Right lobe of liver (tissue), 6 donors: Measurements from ENCODE around the gene CAPS. TPM values are rescaled to one million over a fixed set of nuclear protein-coding genes. Genes with fewer than 3 reads are reported as not detected.

Experiments
- ATAC-seq, 4 donors: fragments of 200-7000 bp; cut with Tn5 transposase; one replicate each; pipeline ENCODE4 v1.9.1; 2020; ENCODE audit warnings: mild to moderate bottlenecking in 4 of 4, moderate library complexity in 4 of 4
- DNase-seq, 3 donors: peaks; one replicate each; pipeline ENCODE4 v3.0.0-alpha.2; 2020
- H3K27ac ChIP-seq, 3 donors: fragments of 200-600 bp; one replicate each; pipeline ENCODE4 v1.8.0; 2022
- H3K27me3 ChIP-seq, 2 donors: fragments of 200-600 bp; one replicate each; pipeline ENCODE4 v1.8.0; 2022
- H3K36me3 ChIP-seq, 4 donors: fragments of 200-600 bp; sonication (generic) in 1 of 4; one replicate each; pipeline versions ENCODE4 v1.5.1 to v1.8.0; 2017 to 2022; ENCODE audit warnings: control low read depth in 1 of 4
- H3K4me1 ChIP-seq, 4 donors: fragments of 200-600 bp; sonication (generic) in 1 of 4; one replicate each; pipeline versions ENCODE4 v1.5.1 to v1.8.0; 2017 to 2022; ENCODE audit warnings: control low read depth in 1 of 4
- H3K4me3 ChIP-seq, 3 donors: fragments of 200-600 bp; one replicate each; pipeline ENCODE4 v1.8.0; 2022
- H3K9me3 ChIP-seq, 4 donors: fragments of 200-600 bp; sonication (generic) in 1 of 4; one replicate each; pipeline versions ENCODE4 v1.5.1 to v1.8.0; 2017 to 2022; ENCODE audit warnings: control low read depth in 1 of 4
- POLR2A ChIP-seq: fragments of 450-650 bp; IDR thresholded peaks from one replicate; pipeline ENCODE4 v1.6.1; 2017; ENCODE audit warnings: antibody characterized with exemption, mild to moderate bottlenecking
- WGBS: methylation state at CpG from one replicate; pipeline ENCODE4 v1.1.6; 2018; ENCODE audit warnings: low coverage, low lambda C conversion rate; ENCODE audit not compliant: insufficient coverage; ENCODE audit errors: missing lambda C conversion rate; 5-methylcytosine and 5-hydroxymethylcytosine counted together
- intact Hi-C, 2 donors: fragments of 100-400 bp; cut with DNase I; formaldehyde crosslinking; loops; one replicate each; pipeline versions ENCODE4 v1.11.2 to v1.14.1; 2022
- total RNA-seq, 6 experiments: library from RNA; depleted of rRNA in 2 of 6; stranded (reverse); fragments of >200 nt in 2 of 6; fragmentation: NEBNext Ultra II Directional in 3 of 6; extraction: Animal tissue kit (Norgen Biotek cat#: 25700) in 3 of 6; gene quantifications; one replicate each; pipeline versions ENCODE4 v1.1.0 to v1.2.4, GENCODE V29; 2016 to 2023
- TF ChIP-seq, protein P1 (sequence below), 4 donors: fragments of 200-600 bp in 3 of 4; fragments of 450-650 bp in 1 of 4; IDR thresholded peaks; one replicate each; pipeline versions ENCODE4 v1.5.1 to v1.8.0; 2016 to 2022; ENCODE audit warnings: antibody characterized with exemption in 4 of 4, mild to moderate bottlenecking in 2 of 4
- donor health status: DM: no; HTN: yes; CAD: no.
- donor health status: DM: no; HTN: no; CAD: no.
- donor health status: DM: no; HTN: no; CAD: no.
- donor health status: DM: no; HTN: yes; CAD: no.
- donor health status: DM: no; HTN: yes; CAD: no.

The CAPS gene
- total RNA-seq, 6 experiments from 2014 or later = 1.1 to 7.9 (median 5.0) TPM

GRCh38 chr19:5929625-5930024 is 15.6 kb downstream of the CAPS start:
- Histone ChIP-seq H3K27ac (no peak overlapping the region), H3K36me3 (peaks cover 3 to 67% (median 19%) of the 10 kb centered on the region in 4 donors), H3K4me1 (peaks cover 0 to 10% (median 4%) of the 10 kb centered on the region in 4 donors), H3K9me3 (no peaks in the 10 kb centered on the region), H3K4me3 (no peak overlapping the region), H3K27me3 (no peaks in the 10 kb centered on the region)
- WGBS = 100% methylated on average over 3 of the region's 14 CpGs
- ATAC-seq = no peak
- intact Hi-C loops = no loop called here
- TF ChIP-seq, protein P1, sequence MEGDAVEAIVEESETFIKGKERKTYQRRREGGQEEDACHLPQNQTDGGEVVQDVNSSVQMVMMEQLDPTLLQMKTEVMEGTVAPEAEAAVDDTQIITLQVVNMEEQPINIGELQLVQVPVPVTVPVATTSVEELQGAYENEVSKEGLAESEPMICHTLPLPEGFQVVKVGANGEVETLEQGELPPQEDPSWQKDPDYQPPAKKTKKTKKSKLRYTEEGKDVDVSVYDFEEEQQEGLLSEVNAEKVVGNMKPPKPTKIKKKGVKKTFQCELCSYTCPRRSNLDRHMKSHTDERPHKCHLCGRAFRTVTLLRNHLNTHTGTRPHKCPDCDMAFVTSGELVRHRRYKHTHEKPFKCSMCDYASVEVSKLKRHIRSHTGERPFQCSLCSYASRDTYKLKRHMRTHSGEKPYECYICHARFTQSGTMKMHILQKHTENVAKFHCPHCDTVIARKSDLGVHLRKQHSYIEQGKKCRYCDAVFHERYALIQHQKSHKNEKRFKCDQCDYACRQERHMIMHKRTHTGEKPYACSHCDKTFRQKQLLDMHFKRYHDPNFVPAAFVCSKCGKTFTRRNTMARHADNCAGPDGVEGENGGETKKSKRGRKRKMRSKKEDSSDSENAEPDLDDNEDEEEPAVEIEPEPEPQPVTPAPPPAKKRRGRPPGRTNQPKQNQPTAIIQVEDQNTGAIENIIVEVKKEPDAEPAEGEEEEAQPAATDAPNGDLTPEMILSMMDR (IDR thresholded peaks at IDR 0.05) = no peak
- TF ChIP-seq POLR2A = no peak
- no peak for DNase-seq

DNA sequence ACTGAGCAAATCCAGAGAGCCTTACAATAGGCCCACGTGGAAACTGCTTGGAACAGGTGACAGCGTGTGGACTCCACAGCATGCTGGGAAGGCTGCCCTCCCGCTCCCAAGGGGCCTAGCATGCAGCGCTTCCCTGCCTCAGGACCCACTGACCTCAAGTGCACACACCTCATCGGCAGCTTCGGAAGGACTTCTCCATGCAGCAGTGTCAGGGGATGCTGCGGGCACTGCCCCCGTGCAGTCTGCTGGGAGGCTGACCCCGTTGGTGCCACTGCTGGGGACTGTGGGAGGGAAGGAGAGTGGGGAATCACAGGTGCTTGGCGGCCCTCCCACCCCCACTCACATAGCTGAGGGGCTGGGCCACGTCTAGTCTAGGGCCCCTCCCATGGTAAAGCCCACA is 17.2 kb downstream of the CAPS start:
- Histone ChIP-seq H3K36me3 (peaks cover 0 to 54% (median 13%) of the 10 kb centered on the region in 4 donors), H3K27ac (no peak overlapping the region), H3K4me1 (peaks cover 0 to 22% (median 10%) of the 10 kb centered on the region in 4 donors), H3K27me3 (no peaks in the 10 kb centered on the region), H3K9me3 (no peaks in the 10 kb centered on the region), H3K4me3 (no peak overlapping the region)
- TF ChIP-seq, protein P1 (IDR thresholded peaks at IDR 0.05) = no peak
- no peak for TF ChIP-seq POLR2A
- ATAC-seq (no peak), DNase-seq (no peak)
- intact Hi-C loops = no loop called here
- 100% methylated on average over 1 of the region's 11 CpGs for whole genome bisulfite sequencing

- no peaks in the 10 kb centered on the region for H3K27me3 ChIP-seq
- H3K4me1 ChIP-seq = peaks cover 0 to 28% (median 14%) of the 10 kb centered on the region in 4 donors
- H3K27ac ChIP-seq = no peak overlapping the region
- DNase-seq = no peak
- intact Hi-C loops = no loop called here
- 100% methylated on average over 5 of the region's 18 CpGs for WGBS
- H3K36me3 ChIP-seq = peaks cover 0 to 47% (median 12%) of the 10 kb centered on the region in 4 donors
- no peaks in the 10 kb centered on the region for H3K9me3 ChIP-seq
- H3K4me3 ChIP-seq = no peak overlapping the region
- no peak for TF ChIP-seq POLR2A
- TF ChIP-seq, protein P1 (IDR thresholded peaks at IDR 0.05) = no peak
- ATAC-seq = no peak
Measured at GRCh38 chr19:5932146-5932545, 18.1 kb downstream of the CAPS start.

DNA sequence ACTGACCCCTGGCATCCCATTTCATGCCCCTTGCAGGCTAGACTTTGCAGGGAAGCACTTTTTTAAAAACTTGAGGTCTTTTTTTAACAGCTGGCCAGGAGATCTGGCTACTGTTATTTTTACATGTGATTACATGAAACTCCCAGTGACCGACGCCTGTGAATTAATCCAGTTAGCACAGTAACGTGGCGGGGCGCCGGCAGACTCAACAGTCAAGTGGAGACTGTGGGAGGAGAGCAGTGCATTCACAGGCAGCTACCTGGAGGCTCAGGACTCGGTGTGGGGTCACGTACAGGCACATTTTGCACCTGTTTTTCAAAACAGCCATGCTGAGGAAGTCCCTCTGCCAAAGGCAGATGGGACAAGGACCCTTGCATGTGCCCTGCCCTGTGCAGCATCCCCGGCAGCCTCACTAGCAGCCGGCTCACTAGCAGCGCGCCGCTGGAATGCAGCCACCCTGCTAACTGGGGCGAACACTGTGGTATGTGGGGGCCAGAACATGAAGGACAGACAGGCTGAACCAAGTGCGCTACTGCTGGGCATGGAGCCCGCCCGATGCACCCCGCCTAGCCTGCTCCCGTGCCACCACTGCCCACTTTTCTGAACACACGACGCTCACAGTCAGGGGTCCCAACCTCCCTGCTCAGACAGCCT is 18.7 kb downstream of the CAPS start:
- no peak for TF ChIP-seq POLR2A
- TF ChIP-seq, protein P1 (IDR thresholded peaks at IDR 0.05) = no peak
- no peak for ATAC-seq
- Histone ChIP-seq H3K9me3 (no peaks in the 10 kb centered on the region), H3K4me3 (no peak overlapping the region), H3K36me3 (peaks cover 0 to 41% (median 9%) of the 10 kb centered on the region in 4 donors), H3K27ac (no peak overlapping the region), H3K4me1 (peaks cover 0 to 28% (median 14%) of the 10 kb centered on the region in 4 donors), H3K27me3 (no peaks in the 10 kb centered on the region)
- WGBS = 98% methylated on average over 8 of the region's 21 CpGs
- no peak for DNase-seq
- intact Hi-C loops = no loop called here
